Left lobe of liver (tissue), 2 donors: ENCODE data around the gene CCDC178. TPM values are rescaled to one million over a fixed set of nuclear protein-coding genes. Genes with fewer than 3 reads are reported as not detected.
"Not testable (repeated sequence)": the region's sequence is repeated elsewhere in the genome, so short reads cannot be mapped to it uniquely, and the experiment has no call there.

Source experiments
- ATAC-seq: fragments of 200-7000 bp; cut with Tn5 transposase; one replicate; pipeline ENCODE4 v1.9.1; 2020; ENCODE audit warnings: mild to moderate bottlenecking, moderate library complexity
- DNase-seq: peaks from one replicate; pipeline ENCODE4 v3.0.0-alpha.2; 2020; ENCODE audit warnings: low spot score
- total RNA-seq: library from RNA; stranded (reverse); gene quantifications from one replicate; pipeline ENCODE4 v1.2.1, GENCODE V29; 2021
- donor health status: DM: no; HTN: no; CAD: no; lungs with moderate emphysema.
- donor health status: DM: no; HTN: yes; CAD: no.

The CCDC178 gene
- not detected for total RNA-seq

DNA sequence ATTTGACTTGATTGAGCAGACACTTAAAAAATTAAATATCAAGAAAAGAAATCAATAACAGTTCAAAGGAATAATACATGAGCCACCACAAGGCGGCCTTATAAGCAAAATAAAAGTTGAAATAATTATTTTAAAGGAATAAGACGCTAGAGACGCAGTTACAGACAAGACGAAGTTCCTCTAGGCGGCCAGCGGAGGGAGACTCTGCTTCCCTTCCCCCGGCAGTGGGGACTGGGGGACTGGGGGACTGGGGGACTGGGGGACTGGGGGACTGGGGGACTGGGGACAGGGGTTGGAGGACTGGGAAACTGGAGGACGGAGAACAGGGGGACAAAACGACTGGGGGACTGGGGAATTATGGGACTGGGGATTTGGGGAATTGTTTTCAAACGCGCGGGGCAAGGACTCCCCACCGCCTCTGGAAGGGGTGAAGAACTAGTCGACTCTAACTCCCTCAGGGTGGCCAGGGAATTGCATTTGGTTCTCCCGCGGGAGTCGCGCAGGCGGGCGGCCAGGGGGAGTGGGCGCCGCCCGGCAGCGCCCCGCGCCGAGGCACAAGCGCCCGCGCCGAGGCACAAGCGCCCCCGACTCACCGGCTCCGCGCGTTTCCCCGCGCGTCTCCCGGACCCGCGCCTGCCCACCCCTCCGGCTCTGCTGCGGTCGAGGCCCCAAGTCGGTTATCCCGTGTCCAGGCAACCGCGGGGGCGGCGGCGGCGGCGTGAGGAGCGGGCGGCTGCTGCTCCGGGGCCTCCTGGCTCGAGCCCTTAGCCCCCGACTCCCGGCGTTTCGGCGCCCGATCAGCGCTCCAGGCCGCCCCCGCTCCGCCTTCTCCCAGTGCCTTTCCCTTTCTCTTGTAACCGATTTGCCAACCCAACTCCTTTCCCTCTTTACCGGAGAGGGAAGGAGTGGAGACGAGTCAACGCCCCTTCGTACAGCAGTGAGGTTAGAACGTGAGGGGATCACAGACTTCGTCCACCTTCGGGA, at the start of gene CCDC178:
Gene CCDC178 (minus strand): TSS at position 662 of the 984 bp plus-strand sequence. CDS start 28,633 bp downstream, outside the sequence.
- ATAC-seq = peak; percentile 92

DNA sequence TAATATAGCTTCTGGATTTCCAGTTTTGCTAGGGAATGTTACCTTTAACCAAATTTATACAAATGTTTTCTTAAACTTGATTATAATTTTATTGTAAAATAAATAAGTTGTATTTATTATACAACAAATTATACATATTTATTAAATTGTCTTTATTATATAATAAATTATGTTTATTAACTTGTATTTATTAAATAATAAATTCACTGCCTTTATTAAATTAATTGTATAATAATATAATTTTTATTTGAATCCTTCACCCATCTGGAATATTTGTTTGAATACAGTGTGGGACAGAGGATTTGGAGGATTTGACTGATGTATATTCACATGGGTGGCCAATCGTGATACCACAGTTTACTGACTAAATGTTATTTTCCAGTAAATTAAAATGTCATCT, 43.4 kb upstream of the CCDC178 start:
- DNase-seq (no peak), ATAC-seq (no peak)

More for the DNA sequence above, at the start of gene CCDC178:
- DNase-seq = peak; percentile 47

- no peak for ATAC-seq
- DNase-seq = no peak
Observed at GRCh38 chr18:33472509-33472908, 32.0 kb upstream of the CCDC178 start.

GRCh38 chr18:33470216-33470615, 29.7 kb upstream of the CCDC178 start:
- DNase-seq (no peak), ATAC-seq (no peak)

DNA sequence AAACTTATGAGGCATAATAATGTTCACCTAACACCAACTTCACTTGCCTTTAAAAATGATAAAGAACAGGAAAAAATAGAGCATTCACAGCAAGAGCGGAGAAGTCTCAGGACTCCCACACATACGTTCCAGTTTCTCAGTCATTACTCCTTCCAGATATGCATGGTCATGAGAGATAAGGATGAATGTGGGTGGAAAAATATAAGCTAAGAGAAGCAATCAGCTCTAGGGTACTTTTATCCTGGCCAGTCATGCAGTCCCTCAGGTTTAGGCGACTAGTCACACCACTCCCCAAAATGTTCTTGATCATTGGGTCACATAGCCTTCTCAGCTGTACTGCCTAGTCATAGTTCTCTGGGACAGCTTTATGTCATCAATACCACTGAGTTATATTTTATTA, 29.2 kb upstream of the CCDC178 start:
- ATAC-seq (no peak), DNase-seq (no peak)

DNA sequence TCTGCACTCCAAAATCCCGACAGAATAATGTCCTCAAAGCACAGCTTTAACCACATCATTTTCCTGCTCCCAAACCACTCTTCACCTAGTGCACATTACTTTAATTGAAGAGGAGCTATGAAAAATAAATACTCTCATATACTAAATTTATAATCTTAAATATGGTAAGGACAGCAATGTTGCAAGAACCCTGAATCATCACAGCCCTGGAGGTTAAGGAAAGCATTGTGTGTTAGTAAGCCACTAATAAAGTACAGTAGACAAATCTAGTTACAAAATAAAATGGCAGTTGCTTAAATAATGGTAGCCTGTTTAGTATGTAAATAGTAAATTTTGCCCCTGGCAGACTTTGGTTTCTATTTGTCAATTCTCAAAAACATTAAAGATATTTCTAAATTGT, 27.0 kb upstream of the CCDC178 start:
- ATAC-seq (no peak), DNase-seq (no peak)

- ATAC-seq = no peak
- no peak for DNase-seq
Observed at GRCh38 chr18:33466822-33467221, 26.3 kb upstream of the CCDC178 start.

DNA sequence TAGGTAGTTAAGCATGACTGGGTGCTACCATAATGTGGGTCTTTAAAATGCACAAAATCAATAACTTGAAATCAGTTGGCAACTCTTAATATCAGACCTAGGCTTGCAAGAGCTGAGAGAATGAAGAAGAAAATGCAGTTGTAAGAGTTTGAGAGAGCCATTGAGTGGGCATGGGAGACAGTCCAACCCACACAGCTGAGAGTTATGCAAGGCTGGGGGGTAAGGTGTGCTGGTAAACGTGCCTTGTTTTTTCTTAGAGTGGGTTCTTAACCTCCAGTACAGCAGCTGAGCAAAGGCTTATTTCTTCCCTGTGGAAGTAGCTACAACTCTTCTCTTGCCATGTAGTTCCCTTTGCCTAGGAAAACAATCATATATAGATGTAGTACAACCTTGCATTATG, 20.2 kb upstream of the CCDC178 start:
- DNase-seq (no peak), ATAC-seq (no peak)

DNA sequence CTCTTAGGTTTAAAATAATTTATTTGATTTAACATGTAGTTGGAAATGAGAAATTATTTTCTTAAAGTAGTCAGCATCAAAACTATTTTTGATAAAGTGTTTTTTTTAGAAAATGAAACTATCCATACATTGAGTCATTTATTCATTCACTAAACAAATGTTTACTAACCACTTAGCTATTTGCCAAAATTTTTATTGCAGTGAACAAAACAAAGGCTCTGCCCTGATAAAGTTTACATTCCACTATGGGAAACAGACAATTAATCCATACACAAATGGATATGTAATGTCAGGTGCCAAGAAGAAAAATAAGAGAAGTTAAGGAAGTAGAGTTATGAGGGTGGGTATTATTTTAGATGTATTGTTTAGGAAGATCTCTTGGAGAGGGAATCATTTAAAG, 19.1 kb upstream of the CCDC178 start:
- no peak for ATAC-seq
- DNase-seq = no peak

DNA sequence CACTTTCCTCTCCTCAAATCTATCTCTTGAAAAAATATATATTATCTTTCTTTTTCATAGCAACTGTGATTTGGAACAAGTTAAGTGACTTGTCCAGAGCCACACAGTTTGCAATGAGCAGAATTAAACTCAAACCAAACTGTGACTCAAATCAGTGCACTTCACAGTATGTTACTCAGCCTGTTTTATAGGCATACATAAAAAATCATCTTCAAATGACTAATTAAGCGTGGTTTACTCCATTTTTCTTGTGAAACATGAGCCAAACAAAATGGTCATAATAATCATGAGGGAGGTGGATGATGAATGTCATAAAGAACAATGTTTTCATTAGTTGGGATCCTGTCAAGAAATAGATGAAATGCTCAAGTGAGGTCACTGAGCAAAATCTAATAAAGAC, 6.1 kb upstream of the CCDC178 start:
- ATAC-seq (no peak), DNase-seq (no peak)

DNA sequence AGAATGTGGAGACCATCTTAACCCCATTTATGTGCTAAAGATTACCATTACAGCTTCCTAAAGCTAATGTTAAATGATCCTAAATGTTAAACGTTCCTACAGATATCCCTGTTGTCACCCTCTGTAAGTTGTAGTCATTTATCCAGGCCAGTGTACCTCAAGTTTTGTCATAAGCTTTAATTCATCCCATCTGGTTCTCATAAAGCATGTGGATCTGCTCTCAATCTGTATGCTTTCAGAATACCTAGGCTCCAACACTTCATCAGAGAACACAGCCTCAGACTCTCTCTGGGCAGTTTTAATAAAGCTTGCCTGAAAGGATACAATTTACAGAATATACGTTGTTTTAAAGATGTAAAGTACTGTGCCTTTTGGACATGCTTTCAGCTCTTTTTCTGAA, 4.2 kb upstream of the CCDC178 start:
- ATAC-seq = no peak

DNA sequence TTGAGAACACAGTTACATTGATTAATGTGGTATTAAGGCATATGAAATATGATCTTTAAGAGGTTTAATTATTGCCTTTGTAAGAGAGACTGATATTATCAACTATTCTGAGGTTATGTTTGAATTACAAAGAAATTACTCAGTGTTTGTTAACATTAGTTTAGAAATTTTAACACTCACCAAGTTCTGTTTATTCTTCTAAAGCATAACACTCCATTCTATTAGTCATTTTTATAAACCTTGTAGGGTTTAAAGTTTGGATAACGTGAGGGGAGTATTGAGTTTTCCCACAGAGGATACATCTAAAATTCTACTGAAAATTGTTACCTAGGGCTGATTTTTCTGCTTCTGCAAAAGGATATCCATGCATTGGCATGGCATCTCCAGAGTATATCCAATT, 7.7 kb downstream of the CCDC178 start:
- ATAC-seq = no peak
- no peak for DNase-seq

More for the DNA sequence above, 4.2 kb upstream of the CCDC178 start:
- no peak for DNase-seq

DNA sequence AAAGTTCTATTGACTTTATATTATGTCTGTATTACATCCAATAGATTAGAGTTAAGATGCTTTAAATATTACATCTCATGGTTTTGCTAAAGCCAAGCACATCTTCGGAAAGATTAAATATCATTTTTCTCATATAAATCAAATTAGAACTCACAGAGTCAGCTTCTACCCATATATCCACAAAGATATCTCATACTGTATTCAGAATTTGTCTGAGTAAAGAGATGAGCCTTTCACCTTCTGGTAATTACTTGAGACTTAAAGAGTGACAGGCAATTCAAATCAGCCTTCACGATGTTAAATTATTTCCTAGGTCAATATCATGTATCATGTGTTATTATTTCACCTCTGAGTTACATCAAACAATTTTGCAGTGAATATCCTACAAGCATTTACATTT, 13.0 kb downstream of the CCDC178 start:
- ATAC-seq (no peak), DNase-seq (no peak)

GRCh38 chr18:33424266-33424946, 16.1 kb downstream of the CCDC178 start:
- no peak for ATAC-seq
- DNase-seq = no peak

GRCh38 chr18:33421225-33421624, 19.3 kb downstream of the CCDC178 start:
- DNase-seq = no peak
- ATAC-seq = no peak

- DNase-seq = no peak
- ATAC-seq = peak; percentile 31
Observed at GRCh38 chr18:33404244-33404873, 36.2 kb downstream of the CCDC178 start.

DNA sequence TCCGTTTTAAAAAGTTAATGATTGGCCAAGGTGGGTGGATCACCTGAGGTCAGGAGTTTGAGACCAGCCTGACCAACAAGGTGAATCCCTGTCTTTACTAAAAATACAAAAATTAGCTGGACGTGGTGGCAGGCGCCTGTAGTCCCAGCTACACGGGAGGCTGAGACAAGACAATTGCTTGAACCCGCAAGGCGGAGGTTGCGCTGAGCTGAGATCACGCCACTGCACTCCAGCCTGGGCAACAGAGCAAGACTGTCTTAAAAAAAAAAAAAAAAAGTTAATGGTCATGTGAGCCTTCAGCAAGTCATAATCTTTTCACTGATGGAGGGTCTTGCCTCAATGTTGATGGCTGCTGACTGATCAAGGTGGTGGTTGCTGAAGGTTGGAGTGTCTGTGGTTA, 41.6 kb downstream of the CCDC178 start:
- ATAC-seq, DNase-seq: not testable (repeated sequence)

DNA sequence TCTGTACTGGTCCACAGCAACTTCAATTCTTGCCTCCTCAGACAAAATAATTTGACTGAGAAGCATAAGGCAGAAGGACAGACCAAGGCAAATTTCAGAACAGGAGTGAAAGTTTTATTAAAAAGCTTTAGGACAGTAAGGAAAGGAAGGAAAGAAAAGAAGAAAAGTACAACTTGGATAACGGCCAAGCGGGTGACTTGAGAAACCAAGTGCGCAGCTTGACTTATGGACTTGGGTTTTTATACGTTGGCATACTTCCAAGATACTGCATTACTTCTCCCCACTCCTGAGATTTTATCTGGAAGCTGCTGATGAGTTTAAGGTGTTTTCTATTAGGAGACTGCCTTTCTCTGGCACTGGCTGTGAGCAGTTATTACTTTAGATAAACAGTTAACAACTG, 64.7 kb downstream of the CCDC178 start:
- no peak for ATAC-seq
- DNase-seq = no peak

GRCh38 chr18:33372442-33372841, 68.1 kb downstream of the CCDC178 start:
- DNase-seq (no peak), ATAC-seq (no peak)

DNA sequence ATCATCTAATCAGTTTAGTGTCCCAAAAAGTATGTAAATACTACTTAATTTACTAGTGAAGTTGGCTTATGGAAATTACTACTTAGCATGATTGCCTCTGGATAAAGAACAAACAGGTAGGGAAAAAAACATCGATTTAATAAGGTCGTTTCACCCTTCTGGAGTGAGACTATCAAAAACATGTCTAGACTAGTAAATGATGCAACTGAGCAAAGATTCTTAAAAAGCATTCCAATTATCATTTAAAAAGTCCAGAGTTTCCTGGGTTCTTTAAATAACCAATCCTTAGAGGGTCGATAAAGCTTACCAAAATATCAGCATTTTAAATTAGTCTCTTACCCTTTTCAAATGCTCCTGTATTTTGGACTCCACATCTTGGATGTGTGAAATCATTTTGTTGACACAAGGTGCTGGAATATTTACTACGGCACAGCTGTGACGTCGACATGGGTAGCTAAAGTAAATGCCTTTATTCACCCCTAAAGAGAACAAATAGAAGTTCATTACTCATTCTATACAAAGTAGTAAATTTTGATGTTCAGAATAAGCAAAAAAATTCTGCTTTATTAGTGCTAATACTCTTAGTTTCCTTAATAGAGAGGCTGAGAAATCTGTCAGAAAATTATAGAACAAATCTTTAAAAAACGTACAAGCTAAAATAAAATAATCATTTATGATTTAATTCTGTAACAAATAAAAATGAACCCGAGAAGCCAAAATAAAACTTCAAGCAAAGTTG, 70.6 kb downstream of the CCDC178 start:
- no peak for DNase-seq
- ATAC-seq = no peak

DNA sequence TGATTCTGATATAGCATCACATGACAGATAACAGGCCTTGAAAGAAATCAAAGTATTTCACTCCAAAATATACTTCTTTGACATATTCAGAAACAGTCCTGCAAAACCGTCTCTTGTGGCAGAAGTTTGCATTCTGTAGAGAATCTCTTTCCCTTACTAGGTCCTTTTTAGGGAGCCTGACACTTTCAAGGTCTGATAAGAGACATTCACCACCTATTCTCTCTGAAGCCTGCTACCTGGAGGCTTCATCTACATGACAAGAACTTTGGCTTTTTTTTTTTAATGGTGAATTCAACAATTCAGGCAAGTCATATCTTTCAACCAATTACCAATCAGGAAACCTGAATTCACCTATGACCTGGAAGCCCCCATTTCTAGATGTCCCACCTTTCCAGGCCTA, 83.8 kb downstream of the CCDC178 start:
- ATAC-seq = no peak
- no peak for DNase-seq
